Measurements from ENCODE around the gene ANKS1B.

ANKS1B gene

GRCh38 chr12:98918176-98918863, 1066.4 kb downstream of the ANKS1B start:
- TF ChIP-seq TAF1 (IDR thresholded peaks at IDR 0.05; ENCODE audit: low read depth) = no peak
- TF ChIP-seq RAD21 (IDR thresholded peaks at IDR 0.05; ENCODE audit: low read depth) = no peak
- no peak for TF ChIP-seq CREB1 (IDR thresholded peaks at IDR 0.05; ENCODE audit: low read depth)
- TF ChIP-seq ZBTB7A (IDR thresholded peaks at IDR 0.05; ENCODE audit: low read depth) = no peak
- TF ChIP-seq TEAD4 (IDR thresholded peaks at IDR 0.05) = no peak
- no peak for TF ChIP-seq MAX (IDR thresholded peaks at IDR 0.05)
- no peak for TF ChIP-seq CEBPB (IDR thresholded peaks at IDR 0.05)
- no peak for TF ChIP-seq USF1 (IDR thresholded peaks at IDR 0.05)
- no peak for TF ChIP-seq FOXM1 (IDR thresholded peaks at IDR 0.05; ENCODE audit: borderline replicate concordance, low read depth)
- TF ChIP-seq REST (IDR thresholded peaks at IDR 0.05; ENCODE audit: low read depth) = no peak
- TF ChIP-seq YY1 (IDR thresholded peaks at IDR 0.05; ENCODE audit: low read depth) = no peak
- TF ChIP-seq EP300 (IDR thresholded peaks at IDR 0.05; ENCODE audit: borderline replicate concordance) = no peak

GRCh38 chr12:98916106-98916505, 1068.6 kb downstream of the ANKS1B start:
- TF ChIP-seq RAD21 (IDR thresholded peaks at IDR 0.05; ENCODE audit: low read depth) (no peak), NFIC (IDR thresholded peaks at IDR 0.05) (no peak), TEAD4 (IDR thresholded peaks at IDR 0.05) (no peak), CREB1 (IDR thresholded peaks at IDR 0.05; ENCODE audit: low read depth) (no peak), MAX (IDR thresholded peaks at IDR 0.05) (no peak), USF1 (IDR thresholded peaks at IDR 0.05) (no peak), TAF1 (IDR thresholded peaks at IDR 0.05; ENCODE audit: low read depth) (no peak), REST (IDR thresholded peaks at IDR 0.05; ENCODE audit: low read depth) (no peak), FOXM1 (IDR thresholded peaks at IDR 0.05; ENCODE audit: borderline replicate concordance, low read depth) (no peak), ZBTB7A (IDR thresholded peaks at IDR 0.05; ENCODE audit: low read depth) (no peak), CEBPB (IDR thresholded peaks at IDR 0.05) (no peak), YY1 (IDR thresholded peaks at IDR 0.05; ENCODE audit: low read depth) (no peak), EP300 (IDR thresholded peaks at IDR 0.05; ENCODE audit: borderline replicate concordance) (no peak), EGR1 (IDR thresholded peaks at IDR 0.05) (no peak), TCF12 (IDR thresholded peaks at IDR 0.05; ENCODE audit: low read depth) (no peak)

- TF ChIP-seq ZBTB7A (IDR thresholded peaks at IDR 0.05; ENCODE audit: low read depth) = no peak
- no peak for TF ChIP-seq NFIC (IDR thresholded peaks at IDR 0.05)
- no peak for TF ChIP-seq FOXM1 (IDR thresholded peaks at IDR 0.05; ENCODE audit: borderline replicate concordance, low read depth)
- no peak for TF ChIP-seq TCF12 (IDR thresholded peaks at IDR 0.05; ENCODE audit: low read depth)
- no peak for TF ChIP-seq REST (IDR thresholded peaks at IDR 0.05; ENCODE audit: low read depth)
- TF ChIP-seq TAF1 (IDR thresholded peaks at IDR 0.05; ENCODE audit: low read depth) = no peak
- no peak for TF ChIP-seq CREB1 (IDR thresholded peaks at IDR 0.05; ENCODE audit: low read depth)
- TF ChIP-seq TEAD4 (IDR thresholded peaks at IDR 0.05) = no peak
- no peak for TF ChIP-seq USF1 (IDR thresholded peaks at IDR 0.05)
- TF ChIP-seq YY1 (IDR thresholded peaks at IDR 0.05; ENCODE audit: low read depth) = no peak
- TF ChIP-seq RAD21 (IDR thresholded peaks at IDR 0.05; ENCODE audit: low read depth) = no peak
- no peak for TF ChIP-seq CEBPB (IDR thresholded peaks at IDR 0.05)
- TF ChIP-seq EGR1 (IDR thresholded peaks at IDR 0.05) = no peak
These were observed 1072.2 kb downstream of the ANKS1B start for GRCh38 chr12:98912401-98912974.
